RWPE1 (cell line): ENCODE measurements around the gene VEPH1.

ENCODE experiments used
- CTCF ChIA-PET: fragments of 350-600 bp; sonication (Branson Sonifier 250); formaldehyde crosslinking; extraction: SDS; loops from one replicate; lab custom pipeline; 2021; lab: Yijun Ruan, JAX
- POLR2A ChIA-PET: fragments of 400-600 bp; formaldehyde crosslinking; extraction: SDS; loops from one replicate; lab custom pipeline; 2020; ENCODE audit warnings: antibody characterized with exemption; ENCODE audit not compliant: low non-redundant PET; lab: Yijun Ruan, JAX
- DNase-seq: peaks from one replicate; pipeline ENCODE4 v3.0.0; 2012; ENCODE audit warnings: low spot score
- H3K27ac ChIP-seq: fragments of 450-650 bp; 2 replicates; pipeline ENCODE4 v1.5.1; 2017
- TF ChIP-seq, protein P1 (sequence below): fragments of 450-650 bp; conservative IDR thresholded peaks from 2 replicates; pipeline ENCODE4 v1.5.1; 2017; ENCODE audit warnings: low read depth, mild to moderate bottlenecking

Gene VEPH1

DNA sequence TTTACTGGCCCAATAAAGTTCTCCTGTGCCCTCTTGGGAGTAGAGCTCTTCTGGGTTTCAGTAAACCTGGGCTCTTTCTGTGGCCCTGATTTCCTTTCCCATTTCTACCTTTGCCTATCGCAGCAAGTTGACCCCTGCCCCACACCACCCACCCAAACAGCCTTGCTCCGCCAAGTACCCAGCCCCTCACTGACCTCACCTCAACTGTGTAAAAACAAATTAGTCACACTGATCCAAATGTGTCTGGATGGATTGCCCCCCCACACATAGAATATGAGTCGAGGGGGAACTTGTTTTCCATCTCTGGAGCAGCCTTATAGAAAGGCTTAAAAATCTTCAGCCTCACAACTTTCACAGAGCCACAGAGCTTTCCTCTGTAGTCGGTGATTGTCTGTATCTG is 28.6 kb upstream of the VEPH1 start:
- TF ChIP-seq, protein P1, sequence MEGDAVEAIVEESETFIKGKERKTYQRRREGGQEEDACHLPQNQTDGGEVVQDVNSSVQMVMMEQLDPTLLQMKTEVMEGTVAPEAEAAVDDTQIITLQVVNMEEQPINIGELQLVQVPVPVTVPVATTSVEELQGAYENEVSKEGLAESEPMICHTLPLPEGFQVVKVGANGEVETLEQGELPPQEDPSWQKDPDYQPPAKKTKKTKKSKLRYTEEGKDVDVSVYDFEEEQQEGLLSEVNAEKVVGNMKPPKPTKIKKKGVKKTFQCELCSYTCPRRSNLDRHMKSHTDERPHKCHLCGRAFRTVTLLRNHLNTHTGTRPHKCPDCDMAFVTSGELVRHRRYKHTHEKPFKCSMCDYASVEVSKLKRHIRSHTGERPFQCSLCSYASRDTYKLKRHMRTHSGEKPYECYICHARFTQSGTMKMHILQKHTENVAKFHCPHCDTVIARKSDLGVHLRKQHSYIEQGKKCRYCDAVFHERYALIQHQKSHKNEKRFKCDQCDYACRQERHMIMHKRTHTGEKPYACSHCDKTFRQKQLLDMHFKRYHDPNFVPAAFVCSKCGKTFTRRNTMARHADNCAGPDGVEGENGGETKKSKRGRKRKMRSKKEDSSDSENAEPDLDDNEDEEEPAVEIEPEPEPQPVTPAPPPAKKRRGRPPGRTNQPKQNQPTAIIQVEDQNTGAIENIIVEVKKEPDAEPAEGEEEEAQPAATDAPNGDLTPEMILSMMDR = no peak
- no peak for DNase-seq
- H3K27ac ChIP-seq = no peak overlapping the region
- POLR2A ChIA-PET = no interaction called here
- CTCF ChIA-PET = interaction anchor here (0.6 to 1.7 kb wide), 10 partner anchors 17 to 1362 kb away, joined by 3 to 21 read pairs (median 5); no protein-coding TSS in a partner anchor

DNA sequence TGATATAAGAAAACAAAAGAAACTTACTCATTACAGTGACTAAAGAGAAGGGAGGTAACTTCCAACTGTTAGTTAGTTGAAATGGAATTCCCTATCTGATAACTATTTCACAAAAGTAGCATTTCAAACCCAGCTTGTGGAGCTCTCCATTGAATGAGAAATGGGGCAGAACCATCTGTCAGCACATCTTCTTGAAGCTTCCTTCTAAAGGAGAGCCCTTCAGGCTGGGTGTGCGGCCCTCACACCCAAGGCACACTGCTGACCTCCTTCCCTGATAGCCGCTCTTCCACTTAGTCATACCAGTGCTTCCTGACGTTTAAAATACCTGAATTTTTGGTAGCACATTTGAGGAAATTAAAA is 28.1 kb upstream of the VEPH1 start:
- ChIA-PET POLR2A (no interaction called here), CTCF (interaction anchor here (0.6 to 1.1 kb wide), 5 partner anchors 16 to 1361 kb away, joined by 3 to 5 read pairs (median 3); no protein-coding TSS in a partner anchor)
- TF ChIP-seq, protein P1 = no peak
- H3K27ac ChIP-seq = no peak overlapping the region
- no peak for DNase-seq

DNA sequence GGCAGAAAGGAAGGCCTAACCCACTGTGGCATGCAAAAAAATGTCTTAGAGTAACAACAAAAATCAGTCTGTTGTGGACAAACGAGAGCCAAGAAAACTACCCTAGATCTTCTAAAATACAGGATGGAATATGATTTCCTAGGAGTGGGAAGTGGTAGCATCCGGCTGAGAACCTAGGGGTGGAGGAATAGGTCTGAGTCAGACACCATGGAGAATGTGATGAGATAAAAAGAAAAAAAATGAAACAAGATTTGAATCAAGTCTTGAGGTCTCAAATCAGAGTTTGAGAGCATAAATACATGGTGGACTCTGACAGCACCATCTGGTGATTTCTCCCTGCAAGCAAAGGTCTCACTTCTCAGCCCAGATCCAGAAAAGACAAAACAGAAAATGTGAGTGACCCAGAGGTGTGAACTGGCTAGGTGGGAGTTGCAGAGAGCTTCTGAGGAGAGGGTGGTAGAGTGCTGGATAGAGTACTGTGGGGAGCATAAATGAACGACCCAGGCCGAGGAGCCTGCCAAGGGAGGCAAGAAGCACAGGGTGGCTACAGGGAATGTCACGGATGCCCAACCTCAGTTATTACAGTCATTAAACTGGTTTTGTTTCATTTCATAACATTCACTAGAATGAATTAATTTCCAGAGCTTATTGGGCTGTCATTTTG is 27.6 kb upstream of the VEPH1 start:
- TF ChIP-seq, protein P1 = no peak
- CTCF ChIA-PET = interaction anchor here (0.6 to 1.1 kb wide), 4 partner anchors 16 to 1361 kb away, joined by 3 to 5 read pairs (median 4); no protein-coding TSS in a partner anchor
- no peak overlapping the region for H3K27ac ChIP-seq
- DNase-seq = no peak
- POLR2A ChIA-PET = no interaction called here

DNA sequence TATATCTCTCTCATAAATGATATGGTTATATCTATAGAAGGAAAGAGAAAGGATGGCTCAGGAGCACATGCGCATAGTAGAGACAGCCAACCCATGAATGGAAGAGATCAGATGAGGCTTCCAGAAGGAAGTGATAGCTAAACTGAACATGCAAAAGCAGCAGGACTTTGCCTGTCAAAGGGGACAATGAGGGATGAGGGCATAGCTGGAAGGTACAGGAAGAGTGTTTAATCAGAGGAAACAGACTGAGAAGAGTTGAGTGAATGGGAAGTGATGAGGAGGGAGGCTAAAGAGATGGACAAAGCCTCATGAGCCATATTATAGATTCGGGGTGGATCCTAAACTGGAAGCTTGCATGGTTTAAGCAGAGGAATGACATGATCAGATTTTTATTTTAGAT is 26.5 kb upstream of the VEPH1 start:
- TF ChIP-seq, protein P1 = no peak
- H3K27ac ChIP-seq = no peak overlapping the region
- CTCF ChIA-PET = interaction anchor here (0.6 to 0.8 kb wide), 2 partner anchors 17 to 25 kb away, joined by 3 read pairs; no protein-coding TSS in a partner anchor
- POLR2A ChIA-PET = no interaction called here
- no peak for DNase-seq

DNA sequence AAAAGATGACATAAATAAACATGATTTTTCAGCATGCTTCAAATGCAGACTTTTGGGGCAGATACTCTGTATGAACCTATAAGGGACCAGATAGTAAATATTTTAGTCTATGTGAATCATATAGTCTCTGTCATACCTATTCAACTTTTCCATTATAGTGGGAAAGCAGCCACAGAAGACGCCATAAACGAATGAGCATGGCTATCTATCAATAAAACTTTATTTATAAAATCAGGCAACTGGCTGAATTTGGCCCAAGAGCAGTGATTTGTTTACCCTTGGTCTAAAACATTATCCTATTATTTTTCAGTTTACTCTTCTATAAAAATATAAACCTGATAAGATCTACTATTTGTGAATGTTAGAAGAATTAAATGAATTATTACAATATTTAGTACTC is 25.9 kb upstream of the VEPH1 start:
- ChIA-PET CTCF (no interaction called here), POLR2A (no interaction called here)
- no peak for DNase-seq
- no peak overlapping the region for H3K27ac ChIP-seq
- TF ChIP-seq, protein P1 = no peak

DNA sequence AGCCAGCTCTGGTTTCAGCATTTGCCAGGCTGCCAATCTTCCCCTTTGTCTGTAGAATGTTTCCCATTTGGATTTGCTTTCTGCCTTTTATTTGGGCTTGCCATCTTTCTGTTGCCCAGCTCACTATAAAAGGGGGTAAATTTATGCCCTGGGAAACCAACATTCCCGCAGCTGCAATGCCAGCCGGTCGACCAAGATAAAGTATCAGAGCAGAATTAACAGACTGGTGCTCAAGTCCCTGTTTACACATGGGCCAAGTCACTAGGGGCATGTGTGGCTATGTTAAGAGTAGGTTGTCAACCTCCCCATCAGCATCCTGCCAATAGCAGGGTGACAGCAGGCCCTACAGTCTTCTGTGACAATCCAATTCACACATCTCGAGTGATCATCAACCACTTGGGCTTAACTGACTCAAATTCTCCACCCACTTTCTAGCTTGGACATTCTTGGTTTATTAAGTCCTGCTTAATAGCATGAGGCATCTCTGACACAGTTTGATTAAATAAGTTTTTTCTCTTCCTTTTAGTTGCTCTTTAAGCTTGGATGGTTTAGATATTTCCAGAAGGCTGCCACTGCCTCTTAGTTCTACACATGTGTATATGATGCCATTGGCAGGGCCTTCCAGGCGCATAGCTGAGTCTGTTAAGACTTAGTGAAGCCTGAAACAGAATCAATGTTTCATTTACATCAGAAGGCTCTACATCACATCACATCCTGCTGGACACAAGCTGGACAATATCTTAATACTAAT is 24.1 kb upstream of the VEPH1 start:
- no peak for DNase-seq
- no peak overlapping the region for H3K27ac ChIP-seq
- POLR2A ChIA-PET = no interaction called here
- TF ChIP-seq, protein P1 = no peak
- CTCF ChIA-PET = no interaction called here
